ENCODE measurements around the gene PWWP2B. TPM values are rescaled to one million over a fixed set of nuclear protein-coding genes. Genes with fewer than 3 reads are reported as not detected.

The PWWP2B gene
- total RNA-seq, 1 donor from 2014 or later: 24.2 TPM

- Mint-ChIP-seq H3K4me3 (no peak overlapping the region), H3K4me1 (no peaks in the 10 kb centered on the region), H3K27me3 (ENCODE audit: low read depth) (no peaks in the 10 kb centered on the region), H3K9me3 (no peaks in the 10 kb centered on the region), H3K36me3 (peaks cover 3% of the 10 kb centered on the region), H3K27ac (no peak overlapping the region)
- DNase-seq (ENCODE audit: low spot score in 2 of 2, unreplicated experiment in 2 of 2): no peak
- TF ChIP-seq CTCF (IDR thresholded peaks at IDR 0.05; ENCODE audit: unreplicated experiment): no peak
These were observed 41.7 kb upstream of the PWWP2B start for GRCh38 chr10:132355297-132355696.

- TF ChIP-seq CTCF (IDR thresholded peaks at IDR 0.05; ENCODE audit: unreplicated experiment): no peak
- Mint-ChIP-seq H3K4me3 (no peak overlapping the region), H3K27ac (no peak overlapping the region), H3K27me3 (ENCODE audit: low read depth) (no peaks in the 10 kb centered on the region), H3K36me3 (peaks cover 3% of the 10 kb centered on the region), H3K9me3 (no peaks in the 10 kb centered on the region), H3K4me1 (no peaks in the 10 kb centered on the region)
- DNase-seq (ENCODE audit: low spot score in 2 of 2, unreplicated experiment in 2 of 2): no peak
These were observed 41.2 kb upstream of the PWWP2B start for GRCh38 chr10:132355754-132356153.

GRCh38 chr10:132356621-132357195, 40.3 kb upstream of the PWWP2B start:
- no peak overlapping the region for H3K27ac Mint-ChIP-seq
- TF ChIP-seq CTCF (IDR thresholded peaks at IDR 0.05; ENCODE audit: unreplicated experiment): no peak
- DNase-seq (ENCODE audit: low spot score in 2 of 2, unreplicated experiment in 2 of 2): no peak
- no peaks in the 10 kb centered on the region for H3K9me3 Mint-ChIP-seq
- H3K27me3 Mint-ChIP-seq (ENCODE audit: low read depth): no peaks in the 10 kb centered on the region
- no peaks in the 10 kb centered on the region for H3K4me1 Mint-ChIP-seq
- peaks cover 3% of the 10 kb centered on the region for H3K36me3 Mint-ChIP-seq
- H3K4me3 Mint-ChIP-seq: no peak overlapping the region

GRCh38 chr10:132357286-132358058, 39.5 kb upstream of the PWWP2B start:
- no peak overlapping the region for H3K27ac Mint-ChIP-seq

GRCh38 chr10:132359305-132360040, 37.5 kb upstream of the PWWP2B start:
- H3K4me1 Mint-ChIP-seq: no peaks in the 10 kb centered on the region
- no peak for TF ChIP-seq CTCF (IDR thresholded peaks at IDR 0.05; ENCODE audit: unreplicated experiment)
- no peaks in the 10 kb centered on the region for H3K9me3 Mint-ChIP-seq
- H3K36me3 Mint-ChIP-seq: peaks cover 6% of the 10 kb centered on the region
- no peak overlapping the region for H3K4me3 Mint-ChIP-seq
- no peaks in the 10 kb centered on the region for H3K27me3 Mint-ChIP-seq (ENCODE audit: low read depth)
- DNase-seq (ENCODE audit: low spot score in 2 of 2, unreplicated experiment in 2 of 2): no peak
- H3K27ac Mint-ChIP-seq: no peak overlapping the region

More at GRCh38 chr10:132357286-132358058, 39.5 kb upstream of the PWWP2B start:
- no peak for TF ChIP-seq CTCF (IDR thresholded peaks at IDR 0.05; ENCODE audit: unreplicated experiment)
- H3K4me3 Mint-ChIP-seq: no peak overlapping the region
- no peak for DNase-seq (ENCODE audit: low spot score in 2 of 2, unreplicated experiment in 2 of 2)
- no peaks in the 10 kb centered on the region for H3K4me1 Mint-ChIP-seq
- no peaks in the 10 kb centered on the region for H3K9me3 Mint-ChIP-seq
- peaks cover 3% of the 10 kb centered on the region for H3K36me3 Mint-ChIP-seq
- no peaks in the 10 kb centered on the region for H3K27me3 Mint-ChIP-seq (ENCODE audit: low read depth)
